Fibroblast of lung (primary cell): ENCODE data around the gene ATP1A3.
"Not testable (repeated sequence)": the region's sequence is repeated elsewhere in the genome, so short reads cannot be mapped to it uniquely, and the experiment has no call there.

Source experiments
- CTCF ChIP-seq, 2 donors: IDR thresholded peaks in 1 of 2; conservative IDR thresholded peaks in 1 of 2; 1 replicate in 1 of 2; 2 replicates in 1 of 2; pipeline ENCODE4 v1.5.1; 2011 to 2012; ENCODE audit warnings: low read length in 2 of 2, control low read depth in 1 of 2, inconsistent platforms in 1 of 2, low read depth in 1 of 2, mild to moderate bottlenecking in 1 of 2
- EZH2 ChIP-seq: IDR thresholded peaks from 2 replicates; pipeline ENCODE4 v1.5.1; 2012; ENCODE audit warnings: low read length, control low read depth, mild to moderate bottlenecking; ENCODE audit errors: missing control alignments

- TF ChIP-seq CTCF (conservative IDR thresholded peaks at IDR 0.05 in 1 of 2, IDR thresholded peaks at IDR 0.05 in 1 of 2; ENCODE audit: low read depth in 1 of 2, low read length in 2 of 2); EZH2: not testable (repeated sequence)
Measured at GRCh38 chr19:42040491-42040890, 46.5 kb upstream of the ATP1A3 start.
